Germinal center (tissue), 1 donor: Measurements from ENCODE around the gene DNAL1.
A peak's percentile ranks its signal among the peaks of the same experiment; 100 is the strongest.
"Not testable (repeated sequence)": the region's sequence is repeated elsewhere in the genome, so short reads cannot be mapped to it uniquely, and the experiment has no call there.

ENCODE experiments used
- DNase-seq: peaks from one replicate; pipeline ENCODE4 v3.0.0; 2012; ENCODE audit warnings: mixed read lengths, low spot score

Gene DNAL1, protein sequence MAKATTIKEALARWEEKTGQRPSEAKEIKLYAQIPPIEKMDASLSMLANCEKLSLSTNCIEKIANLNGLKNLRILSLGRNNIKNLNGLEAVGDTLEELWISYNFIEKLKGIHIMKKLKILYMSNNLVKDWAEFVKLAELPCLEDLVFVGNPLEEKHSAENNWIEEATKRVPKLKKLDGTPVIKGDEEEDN

GRCh38 chr14:73644531-73645247 lies at the start of gene DNAL1:
Gene DNAL1, plus strand, starts transcription at chr14:73644986. Its CDS starts 54 bp downstream, at chr14:73645040.
- DNase-seq: peak; percentile 97

- no peak for DNase-seq
Observed at GRCh38 chr14:73599499-73599898, 45.3 kb upstream of the DNAL1 start.

- DNase-seq: no peak
Observed at GRCh38 chr14:73602994-73603393, 41.8 kb upstream of the DNAL1 start.

GRCh38 chr14:73606271-73606670 lies 38.5 kb upstream of the DNAL1 start:
- DNase-seq: no peak

DNA sequence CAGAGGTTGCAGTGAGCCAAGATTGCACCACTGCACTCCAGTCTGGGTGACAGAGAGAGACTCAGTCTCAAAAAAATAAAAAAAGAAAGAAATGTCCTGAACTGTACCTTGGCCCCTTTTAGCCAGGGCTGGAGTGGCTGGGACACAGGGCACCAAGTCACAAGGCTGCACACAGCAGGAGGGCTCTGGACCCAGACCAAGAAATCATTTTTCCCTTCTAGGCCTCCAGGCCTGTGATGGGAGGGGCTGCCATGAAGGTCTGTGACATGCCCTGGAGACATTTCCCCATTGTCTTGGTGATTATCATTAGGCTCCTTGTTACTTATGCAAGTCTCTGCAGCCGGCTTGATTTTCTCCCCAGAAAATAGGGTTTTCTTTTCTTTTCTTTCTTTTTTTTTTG lies 37.5 kb upstream of the DNAL1 start:
- no peak for DNase-seq

- no peak for DNase-seq
Observed at GRCh38 chr14:73610687-73611086, 34.1 kb upstream of the DNAL1 start.

GRCh38 chr14:73612339-73613045 lies 32.3 kb upstream of the DNAL1 start, which contains the start of gene ACOT6:
Gene ACOT6, plus strand, starts transcription at chr14:73612517. Its CDS starts 55 bp downstream, at chr14:73612572.
- DNase-seq: peak; percentile 70

DNA sequence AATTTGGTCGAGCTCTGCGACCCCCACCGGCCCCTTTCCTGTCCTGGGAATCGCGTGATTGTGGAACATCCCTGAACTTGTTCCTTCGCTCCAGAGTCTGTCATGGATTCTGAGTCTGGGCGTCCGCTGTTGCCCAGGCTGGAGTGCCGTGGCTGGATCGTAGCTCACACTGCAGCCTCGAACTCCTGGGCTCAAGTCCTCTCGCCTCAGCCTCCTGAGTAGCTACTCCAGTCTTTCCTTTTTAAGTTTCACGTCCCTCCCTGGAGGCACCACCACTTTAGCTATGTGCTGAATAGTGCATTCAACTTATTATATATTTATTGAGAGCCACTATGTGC lies 31.8 kb upstream of the DNAL1 start:
- no peak for DNase-seq

- DNase-seq: no peak
Observed at GRCh38 chr14:73613419-73613963, 31.3 kb upstream of the DNAL1 start.

DNA sequence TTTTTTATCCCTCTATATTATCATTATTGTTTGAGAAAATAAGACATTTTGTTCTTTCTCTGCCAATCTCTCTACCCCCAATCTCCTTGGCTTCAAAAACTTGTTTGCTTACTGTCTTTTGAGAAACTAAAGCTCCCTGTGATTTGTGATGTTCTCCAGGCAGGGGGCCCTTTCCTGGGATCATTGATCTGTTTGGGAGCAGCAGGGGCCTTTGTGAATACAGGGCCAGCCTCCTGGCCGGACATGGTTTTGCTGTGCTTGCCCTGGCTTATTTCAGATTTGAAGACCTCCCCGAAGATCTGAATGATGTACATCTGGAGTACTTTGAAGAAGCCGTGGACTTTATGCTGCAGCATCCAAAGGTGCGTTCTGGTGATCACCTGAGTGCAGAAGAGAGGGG lies 28.0 kb upstream of the DNAL1 start:
- DNase-seq: no peak

- no peak for DNase-seq
Observed at GRCh38 chr14:73619524-73619923, 25.3 kb upstream of the DNAL1 start.

DNA sequence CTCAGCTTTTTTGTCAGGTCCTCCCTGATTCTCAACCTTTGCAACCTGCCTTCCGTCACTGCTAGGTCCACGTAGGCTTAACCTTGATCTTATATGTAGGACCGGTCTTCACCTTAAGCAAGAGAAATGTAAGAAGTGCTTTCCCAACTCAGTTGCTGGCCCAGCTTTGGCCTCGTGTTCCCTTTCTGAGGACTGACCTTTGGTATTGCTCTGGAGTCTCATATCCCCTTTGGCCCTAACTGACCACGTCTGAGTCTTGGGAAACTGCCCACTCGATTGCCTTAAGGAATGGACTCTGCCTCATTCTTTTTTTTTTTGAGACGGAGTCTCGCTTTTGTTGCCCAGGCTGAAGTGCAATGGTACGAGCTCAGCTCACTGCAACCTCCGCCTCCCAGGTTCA lies 24.5 kb upstream of the DNAL1 start:
- no peak for DNase-seq

- DNase-seq: no peak
Observed at GRCh38 chr14:73623504-73624054, 21.2 kb upstream of the DNAL1 start.

GRCh38 chr14:73625706-73626105 lies 19.1 kb upstream of the DNAL1 start:
- no peak for DNase-seq

DNA sequence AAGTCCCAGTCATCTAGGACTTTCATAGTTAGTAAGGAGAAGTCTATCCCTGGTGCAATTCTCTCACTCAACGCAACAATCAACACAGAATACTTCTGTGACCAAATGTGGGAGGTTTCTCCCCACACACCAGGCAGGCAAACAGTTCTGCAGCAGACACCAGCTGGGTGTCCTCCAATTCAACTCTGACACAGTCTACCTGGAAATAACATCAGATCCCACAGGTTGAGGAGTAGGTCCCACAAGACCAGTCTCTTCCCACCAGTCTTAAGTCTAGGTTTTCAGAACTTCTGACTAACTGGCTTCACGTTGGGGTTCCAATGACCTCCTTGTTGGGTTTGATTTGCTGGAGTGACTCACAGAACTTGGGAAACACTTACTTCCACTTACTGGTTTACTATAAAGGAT lies 17.6 kb upstream of the DNAL1 start:
- no peak for DNase-seq

DNA sequence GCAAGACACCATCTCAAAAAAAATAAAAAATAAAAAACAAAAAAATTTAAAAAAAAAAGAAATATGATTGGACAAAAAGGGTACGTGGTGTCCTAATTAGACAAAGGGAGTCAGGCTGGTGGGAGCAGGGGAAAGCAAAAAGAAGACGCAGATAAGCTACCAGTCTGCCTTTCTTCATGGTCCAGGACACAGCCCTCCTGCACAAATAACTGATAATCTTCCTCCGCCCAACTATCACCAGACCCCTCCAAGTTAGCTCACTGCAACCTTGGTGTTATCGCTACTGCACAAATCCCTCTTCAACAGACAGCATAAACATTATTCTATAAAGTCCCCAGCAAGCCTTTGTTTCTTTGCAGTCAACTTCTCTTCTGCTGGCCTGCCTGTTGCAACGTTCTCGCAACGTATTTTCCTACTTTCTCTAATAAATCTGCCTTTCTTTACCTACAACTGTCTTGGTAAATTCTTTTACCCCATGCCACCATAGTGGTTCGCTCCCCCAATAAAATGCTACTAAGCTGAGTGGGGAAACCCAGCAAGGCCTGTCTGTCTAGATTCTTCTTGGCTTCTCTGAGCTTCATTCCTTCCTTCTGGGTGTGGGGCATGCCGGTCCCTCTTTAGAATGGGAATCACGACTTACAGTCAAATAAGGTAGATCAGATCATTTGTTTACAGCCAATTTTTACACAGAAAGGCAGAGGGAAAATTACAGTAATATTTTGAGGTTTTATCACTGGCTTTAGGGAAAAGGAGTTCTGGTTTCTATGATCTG lies 14.6 kb upstream of the DNAL1 start:
- DNase-seq: no peak

DNA sequence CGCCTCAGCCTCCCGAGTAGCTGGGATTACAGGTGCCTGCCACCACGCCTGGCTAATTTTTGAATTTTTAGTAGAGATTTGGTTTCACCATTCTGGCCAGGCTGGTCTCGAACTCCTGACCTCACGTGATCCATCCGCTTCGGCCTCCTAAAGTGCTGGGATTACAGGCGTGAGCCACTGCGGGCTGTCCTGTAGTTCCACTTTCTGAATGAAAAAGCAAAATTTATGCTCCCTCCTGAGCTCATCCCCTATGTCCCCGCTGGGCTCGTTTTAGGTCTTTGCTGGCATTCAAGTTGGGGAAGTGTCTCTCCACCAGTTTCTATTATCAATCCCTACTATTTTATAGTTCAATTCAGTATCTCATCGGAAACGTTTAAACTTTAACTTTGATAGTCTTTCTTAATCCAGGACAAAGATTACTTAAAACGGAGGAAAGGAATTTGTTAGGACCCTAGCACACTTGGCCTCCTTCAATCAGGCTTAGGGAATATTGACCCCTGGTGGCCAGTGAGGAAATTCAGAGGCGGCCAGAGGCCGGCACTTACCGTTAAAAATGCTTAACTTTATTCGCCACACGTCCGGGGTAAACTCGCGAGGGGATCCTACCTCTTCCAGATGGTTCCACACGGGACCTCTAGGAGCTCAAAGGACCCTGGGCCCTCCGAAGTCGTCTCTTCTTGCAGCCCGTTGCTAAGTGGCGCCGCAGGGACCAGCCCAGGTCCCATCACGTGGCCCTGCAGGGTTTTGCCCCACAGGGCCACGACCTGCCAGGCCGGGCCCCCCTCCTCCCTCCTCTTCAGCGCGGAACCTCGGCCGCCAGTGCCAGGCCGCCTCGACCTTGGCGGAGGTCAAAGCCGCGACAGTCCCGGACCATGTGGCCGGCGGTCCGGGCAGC lies 11.4 kb upstream of the DNAL1 start:
- peak; percentile 50 for DNase-seq

DNA sequence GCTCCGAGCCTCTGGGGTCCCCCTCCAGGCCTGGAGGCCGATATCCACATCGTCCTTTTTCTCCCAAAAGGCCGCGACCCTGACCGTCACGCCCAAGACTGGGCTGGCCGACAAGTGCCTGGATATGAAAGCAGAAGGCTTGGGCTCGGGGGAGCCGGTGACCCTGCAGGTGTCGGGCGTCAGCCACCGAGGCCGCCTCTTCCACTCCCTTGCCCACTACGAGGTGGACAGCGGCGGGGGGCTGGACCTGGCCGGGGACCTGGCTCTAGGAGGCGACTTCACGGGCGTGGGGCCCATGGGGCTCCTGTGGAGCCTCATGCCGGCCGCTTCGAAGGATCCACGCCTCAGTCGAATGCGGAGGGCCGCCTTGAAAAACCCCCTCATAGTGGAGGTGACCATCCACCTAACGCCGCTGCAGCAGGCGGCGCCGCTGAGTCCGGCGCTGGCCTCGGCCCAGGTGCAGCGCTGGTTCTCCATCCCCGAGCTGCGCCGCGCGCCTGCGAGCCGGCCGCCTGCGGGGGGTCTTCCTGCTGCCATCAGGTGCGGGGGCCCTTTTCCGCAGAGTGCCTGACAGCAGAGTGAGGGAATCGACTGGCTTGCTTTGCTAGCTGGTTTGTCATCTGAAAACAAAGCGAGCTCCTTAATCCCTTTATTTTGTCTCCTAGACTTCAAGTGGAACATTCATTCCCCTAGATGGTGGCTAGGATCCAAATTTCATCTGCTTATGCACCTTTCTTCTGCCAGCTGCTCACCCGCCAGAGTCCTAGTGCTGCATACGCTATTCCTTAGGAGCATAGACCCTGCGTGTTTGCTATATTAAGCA lies 10.6 kb upstream of the DNAL1 start:
- no peak for DNase-seq

DNA sequence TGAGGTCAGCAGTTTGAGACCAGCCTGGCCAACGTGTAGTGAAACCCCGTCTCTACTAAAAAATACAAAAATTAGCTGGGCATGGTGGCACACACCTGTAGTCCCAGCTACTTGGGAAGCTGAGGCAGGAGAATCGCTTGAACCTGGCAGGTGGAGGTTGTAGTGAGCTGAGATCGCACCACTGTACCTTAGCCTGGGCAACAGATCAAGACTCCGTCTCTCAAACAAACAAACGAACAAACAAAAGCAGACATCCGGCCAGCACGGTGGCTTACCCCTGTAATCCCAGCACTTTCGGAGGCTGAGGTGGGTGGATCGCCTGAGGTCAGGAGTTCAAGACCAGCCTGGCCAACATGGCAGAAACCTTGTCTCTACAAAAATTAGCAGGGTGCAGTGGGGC lies 8.4 kb upstream of the DNAL1 start:
- DNase-seq: not testable (repeated sequence)

GRCh38 chr14:73637830-73638229 lies 7.0 kb upstream of the DNAL1 start:
- no peak for DNase-seq
